AG09309 (cell line): Measurements from ENCODE around the gene SDK2.

Experiments
- DNase-seq: peaks from one replicate; pipeline ENCODE4 v3.0.0-alpha.2; 2010; ENCODE audit warnings: low read depth
- H3K4me3 ChIP-seq: 2 replicates; pipeline ENCODE4 v1.5.1; 2011; ENCODE audit warnings: mild to moderate bottlenecking, low read depth, low read length, moderate library complexity; ENCODE audit not compliant: control insufficient read depth
- CTCF ChIP-seq: IDR thresholded peaks from 2 replicates; pipeline ENCODE4 v1.5.1; 2011; ENCODE audit warnings: mild to moderate bottlenecking, low read depth, low read length, inconsistent platforms; ENCODE audit not compliant: insufficient read depth, control insufficient read depth; ENCODE audit errors: missing control alignments

The SDK2 gene

GRCh38 chr17:73526952-73527351 is 117.3 kb downstream of the SDK2 start:
- DNase-seq, result no peak
- H3K4me3 ChIP-seq, result no peak overlapping the region
- no peak for TF ChIP-seq CTCF

- no peak for DNase-seq
- TF ChIP-seq CTCF, result no peak
- H3K4me3 ChIP-seq, result no peak overlapping the region
These were observed 119.1 kb downstream of the SDK2 start for GRCh38 chr17:73524941-73525679.

- no peak for DNase-seq
- TF ChIP-seq CTCF, result no peak
- H3K4me3 ChIP-seq, result no peak overlapping the region
These were observed 121.5 kb downstream of the SDK2 start for GRCh38 chr17:73522696-73523095.

- DNase-seq, result no peak
- no peak overlapping the region for H3K4me3 ChIP-seq
- TF ChIP-seq CTCF, result no peak
These were observed 122.1 kb downstream of the SDK2 start for GRCh38 chr17:73522107-73522506.

GRCh38 chr17:73521376-73521775 is 122.9 kb downstream of the SDK2 start:
- no peak for TF ChIP-seq CTCF
- no peak overlapping the region for H3K4me3 ChIP-seq
- no peak for DNase-seq

GRCh38 chr17:73520369-73520761 is 123.9 kb downstream of the SDK2 start:
- no peak overlapping the region for H3K4me3 ChIP-seq
- no peak for DNase-seq
- no peak for TF ChIP-seq CTCF
